Measurements from ENCODE around the gene COX4I2. TPM values are rescaled to one million over a fixed set of nuclear protein-coding genes. Genes with fewer than 3 reads are reported as not detected.

Gene COX4I2
- polyA plus RNA-seq, 1 donor from 2014 or later = not detected

- Histone ChIP-seq H3K4me2 (ENCODE audit: low read length) (no peak overlapping the region), H2AFZ (ENCODE audit: low read depth, low read length) (no peak overlapping the region), H3K9me3 (ENCODE audit: low read length) (no peaks in the 10 kb centered on the region), H3F3A (ENCODE audit: insufficient read depth, low read length, poor library complexity, severe bottlenecking) (no peaks in the 10 kb centered on the region), H4K20me1 (ENCODE audit: insufficient read depth) (no peaks in the 10 kb centered on the region), H3K27me3 (ENCODE audit: insufficient read depth, low read depth, low read length) (no peaks in the 10 kb centered on the region), H3K36me3 (ENCODE audit: insufficient read depth, low read length) (no peaks in the 10 kb centered on the region), H3K4me3 (ENCODE audit: low read length) (no peak overlapping the region), H3K27ac (ENCODE audit: low read length) (no peak overlapping the region), H3K9ac (ENCODE audit: low read length) (no peak overlapping the region), H3K9me2 (ENCODE audit: insufficient read depth, low read length) (no peaks in the 10 kb centered on the region), H3K79me2 (replicated peaks; ENCODE audit: insufficient read depth, low read length) (no peaks in the 10 kb centered on the region)
- TF ChIP-seq REST (IDR thresholded peaks at IDR 0.05; ENCODE audit: borderline replicate concordance) (no peak), EP300 (conservative IDR thresholded peaks at IDR 0.05; ENCODE audit: poor library complexity, severe bottlenecking) (no peak), SMC3 (conservative IDR thresholded peaks at IDR 0.05; ENCODE audit: poor library complexity) (no peak), EZH2 (IDR thresholded peaks at IDR 0.05; ENCODE audit: borderline replicate concordance, insufficient read depth, low read length, poor library complexity, severe bottlenecking) (no peak), CTCF (IDR thresholded peaks at IDR 0.05; ENCODE audit: poor library complexity, severe bottlenecking) (no peak), RAD21 (conservative IDR thresholded peaks at IDR 0.05) (no peak), MXI1 (conservative IDR thresholded peaks at IDR 0.05; ENCODE audit: poor library complexity, severe bottlenecking) (no peak), POLR2AphosphoS5 (IDR thresholded peaks at IDR 0.05) (no peak), TAF1 (IDR thresholded peaks at IDR 0.05; ENCODE audit: low read depth) (no peak)
Measured at GRCh38 chr20:31630187-31630790, 7.4 kb upstream of the COX4I2 start.

GRCh38 chr20:31632548-31633338 is 5.0 kb upstream of the COX4I2 start:
- no peaks in the 10 kb centered on the region for H3F3A ChIP-seq (ENCODE audit: insufficient read depth, low read length, poor library complexity, severe bottlenecking)
- no peaks in the 10 kb centered on the region for H3K36me3 ChIP-seq (ENCODE audit: insufficient read depth, low read length)
- H3K27me3 ChIP-seq (ENCODE audit: insufficient read depth, low read depth, low read length) = no peaks in the 10 kb centered on the region
- H3K9ac ChIP-seq (ENCODE audit: low read length) = no peak overlapping the region
- no peak overlapping the region for H3K4me3 ChIP-seq (ENCODE audit: low read length)
- H3K27ac ChIP-seq (ENCODE audit: low read length) = no peak overlapping the region
- H3K9me3 ChIP-seq (ENCODE audit: low read length) = no peaks in the 10 kb centered on the region
- no peak overlapping the region for H3K4me2 ChIP-seq (ENCODE audit: low read length)
- H3K9me2 ChIP-seq (ENCODE audit: insufficient read depth, low read length) = no peaks in the 10 kb centered on the region
- H4K20me1 ChIP-seq (ENCODE audit: insufficient read depth) = no peaks in the 10 kb centered on the region
- H2AFZ ChIP-seq (ENCODE audit: low read depth, low read length) = no peak overlapping the region
- TF ChIP-seq POLR2AphosphoS5 (IDR thresholded peaks at IDR 0.05) (no peak), SMC3 (conservative IDR thresholded peaks at IDR 0.05; ENCODE audit: poor library complexity) (no peak), TAF1 (IDR thresholded peaks at IDR 0.05; ENCODE audit: low read depth) (no peak), EZH2 (IDR thresholded peaks at IDR 0.05; ENCODE audit: borderline replicate concordance, insufficient read depth, low read length, poor library complexity, severe bottlenecking) (no peak), REST (IDR thresholded peaks at IDR 0.05; ENCODE audit: borderline replicate concordance) (no peak), EP300 (conservative IDR thresholded peaks at IDR 0.05; ENCODE audit: poor library complexity, severe bottlenecking) (no peak), MXI1 (conservative IDR thresholded peaks at IDR 0.05; ENCODE audit: poor library complexity, severe bottlenecking) (no peak)
- no peaks in the 10 kb centered on the region for H3K79me2 ChIP-seq (replicated peaks; ENCODE audit: insufficient read depth, low read length)

All from neural cell (in vitro differentiated cells).